Stomach (tissue), 4 donors: Measurements from ENCODE around the gene ACACB.

Source experiments
- EP300 ChIP-seq: sonication (generic); formaldehyde crosslinking; IDR thresholded peaks from one replicate; pipeline ENCODE4 v1.6.1; 2017; ENCODE audit warnings: antibody characterized with exemption
- POLR2A ChIP-seq, 4 donors: fragments of 450-650 bp; IDR thresholded peaks; one replicate each; pipeline ENCODE4 v1.6.1; 2016; ENCODE audit warnings: antibody characterized with exemption in 4 of 4, control low read depth in 2 of 4, mild to moderate bottlenecking in 1 of 4, moderate library complexity in 1 of 4
- TF ChIP-seq, protein P1 (sequence below), 7 experiments: fragments of 450-650 bp in 4 of 7; fragments of 200-600 bp in 3 of 7; sonication (generic) in 3 of 7; IDR thresholded peaks; one replicate each; pipeline ENCODE4 v1.5.1; 2016 to 2019; ENCODE audit warnings: antibody characterized with exemption in 7 of 7, control low read depth in 2 of 7, mild to moderate bottlenecking in 1 of 7

DNA sequence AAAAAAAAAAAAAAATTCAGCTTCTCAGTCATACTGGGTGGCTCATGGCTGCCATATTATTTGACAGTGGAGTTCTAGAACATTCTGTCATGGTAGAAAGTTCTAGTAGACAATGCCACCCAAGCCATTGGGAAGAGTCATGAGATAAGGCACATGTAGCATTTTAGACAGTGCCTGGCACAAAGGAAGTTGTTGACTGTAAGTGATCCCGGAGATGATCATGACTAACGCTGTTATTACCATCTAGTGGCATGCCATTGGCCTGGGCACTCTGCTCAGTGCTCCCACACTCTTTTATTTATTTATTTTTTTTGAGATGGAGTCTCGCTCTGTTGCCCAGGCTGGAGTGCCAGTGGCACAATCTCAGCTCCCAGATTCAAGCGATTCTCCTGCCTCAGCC, 112.3 kb downstream of the ACACB start:
- TF ChIP-seq, protein P1, sequence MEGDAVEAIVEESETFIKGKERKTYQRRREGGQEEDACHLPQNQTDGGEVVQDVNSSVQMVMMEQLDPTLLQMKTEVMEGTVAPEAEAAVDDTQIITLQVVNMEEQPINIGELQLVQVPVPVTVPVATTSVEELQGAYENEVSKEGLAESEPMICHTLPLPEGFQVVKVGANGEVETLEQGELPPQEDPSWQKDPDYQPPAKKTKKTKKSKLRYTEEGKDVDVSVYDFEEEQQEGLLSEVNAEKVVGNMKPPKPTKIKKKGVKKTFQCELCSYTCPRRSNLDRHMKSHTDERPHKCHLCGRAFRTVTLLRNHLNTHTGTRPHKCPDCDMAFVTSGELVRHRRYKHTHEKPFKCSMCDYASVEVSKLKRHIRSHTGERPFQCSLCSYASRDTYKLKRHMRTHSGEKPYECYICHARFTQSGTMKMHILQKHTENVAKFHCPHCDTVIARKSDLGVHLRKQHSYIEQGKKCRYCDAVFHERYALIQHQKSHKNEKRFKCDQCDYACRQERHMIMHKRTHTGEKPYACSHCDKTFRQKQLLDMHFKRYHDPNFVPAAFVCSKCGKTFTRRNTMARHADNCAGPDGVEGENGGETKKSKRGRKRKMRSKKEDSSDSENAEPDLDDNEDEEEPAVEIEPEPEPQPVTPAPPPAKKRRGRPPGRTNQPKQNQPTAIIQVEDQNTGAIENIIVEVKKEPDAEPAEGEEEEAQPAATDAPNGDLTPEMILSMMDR (IDR thresholded peaks at IDR 0.05): no peak
- TF ChIP-seq POLR2A (IDR thresholded peaks at IDR 0.05) (no peak), EP300 (no peak)
